H1 (cell line): ENCODE measurements around the gene RIPPLY2. TPM values are rescaled to one million over a fixed set of nuclear protein-coding genes. Genes with fewer than 3 reads are reported as not detected.

Experiments used
- CTCF ChIA-PET: fragments of 300-600 bp; sonication (Branson Sonifier 250); formaldehyde crosslinking; loops from one replicate; lab custom pipeline; 2021; ENCODE audit not compliant: partially characterized antibody; lab: Charles Lee
- POLR2A ChIA-PET: fragments of 300-600 bp; sonication (Branson Sonifier 250); formaldehyde crosslinking; loops from one replicate; lab custom pipeline; 2021; ENCODE audit warnings: inconsistent platforms; ENCODE audit not compliant: partially characterized antibody; lab: Charles Lee
- DNase-seq, 2 experiments: peaks; one replicate each; pipeline versions ENCODE4 v3.0.0 to v3.0.0-alpha.2; 2010 to 2022; ENCODE audit warnings: low spot score in 2 of 2, low read depth in 1 of 2, mixed read lengths in 1 of 2
- FAIRE-seq: peaks from 2 replicates; lab custom pipeline; 2011; peaks lifted over from hg19 to GRCh38; lab: Jason Lieb, UNC
- H2AFZ ChIP-seq: 2 replicates; pipeline ENCODE4 v1.8.1; 2012; ENCODE audit warnings: low read length, inconsistent platforms
- H2AK5ac ChIP-seq: 2 replicates; pipeline ENCODE4 v1.6.1; 2013; ENCODE audit warnings: low read depth, low read length
- H2BK120ac ChIP-seq: replicated peaks from 2 replicates; pipeline ENCODE3; 2013; ENCODE audit warnings: low read depth, low read length, inconsistent platforms
- H2BK12ac ChIP-seq: 2 replicates; pipeline ENCODE4 v1.6.1; 2013; ENCODE audit warnings: low read depth, low read length
- H2BK15ac ChIP-seq: 2 replicates; pipeline ENCODE4 v1.6.1; 2013; ENCODE audit warnings: low read length
- H2BK20ac ChIP-seq: 2 replicates; pipeline ENCODE4 v1.6.1; 2013; ENCODE audit warnings: low read length
- H2BK5ac ChIP-seq: 2 replicates; pipeline ENCODE4 v1.6.1; 2013; ENCODE audit warnings: low read depth, low read length
- H3K14ac ChIP-seq: 2 replicates; pipeline ENCODE4 v1.6.1; 2013; ENCODE audit warnings: inconsistent platforms; ENCODE audit not compliant: insufficient read length
- H3K18ac ChIP-seq: 2 replicates; pipeline ENCODE4 v1.6.1; 2013; ENCODE audit warnings: low read length; ENCODE audit errors: extremely low read depth
- H3K23ac ChIP-seq: 2 replicates; pipeline ENCODE4 v1.6.1; 2013; ENCODE audit warnings: inconsistent platforms; ENCODE audit not compliant: insufficient read length
- H3K23me2 ChIP-seq: 2 replicates; pipeline ENCODE4 v1.6.1; 2013; ENCODE audit warnings: low read depth, low read length
- H3K27ac ChIP-seq: 2 replicates; pipeline ENCODE4 v1.6.1; 2011; ENCODE audit warnings: low read depth, low read length, inconsistent platforms
- H3K27me3 ChIP-seq, 4 experiments: replicated peaks in 1 of 4; 1 replicate in 1 of 4; 2 replicates in 3 of 4; pipeline versions ENCODE4 v1.6.1 to v1.8.1; 2011 to 2013; ENCODE audit warnings: low read length in 3 of 4, mild to moderate bottlenecking in 3 of 4, inconsistent platforms in 2 of 4, mixed read lengths in 2 of 4, moderate library complexity in 1 of 4; ENCODE audit not compliant: control insufficient read depth in 3 of 4, insufficient read depth in 3 of 4; ENCODE audit errors: extremely low read depth in 1 of 4
- H3K36me3 ChIP-seq, 4 experiments: 2 replicates each; pipeline versions ENCODE4 v1.6.1 to v1.8.1; 2011 to 2013; ENCODE audit warnings: mild to moderate bottlenecking in 4 of 4, low read length in 3 of 4, moderate library complexity in 2 of 4, control low read depth in 1 of 4, inconsistent platforms in 1 of 4; ENCODE audit not compliant: insufficient read depth in 4 of 4, control insufficient read depth in 2 of 4
- H3K4ac ChIP-seq: replicated peaks from 2 replicates; pipeline ENCODE3; 2013; ENCODE audit warnings: low read length, low read depth, mixed read lengths, inconsistent platforms; ENCODE audit not compliant: insufficient read length
- H3K4me1 ChIP-seq, 4 experiments: replicated peaks in 1 of 4; 1 replicate in 1 of 4; 2 replicates in 3 of 4; pipeline versions ENCODE4 v1.6.1 to v1.8.1; 2011 to 2013; ENCODE audit warnings: low read length in 3 of 4, inconsistent platforms in 2 of 4, mixed read lengths in 1 of 4; ENCODE audit not compliant: insufficient read depth in 4 of 4, control insufficient read depth in 3 of 4
- H3K4me2 ChIP-seq, 2 experiments: 2 replicates each; pipeline versions ENCODE4 v1.6.1 to v1.8.1; 2011 to 2013; ENCODE audit warnings: low read depth in 2 of 2, low read length in 2 of 2, control low read depth in 1 of 2, inconsistent platforms in 1 of 2, mild to moderate bottlenecking in 1 of 2; ENCODE audit not compliant: insufficient read depth in 1 of 2
- H3K4me3 ChIP-seq, 4 experiments: fragments of 200-600, 300-600 bp in 1 of 4; sonication (generic), shearing (Covaris generic), sonication (Bioruptor Twin) in 1 of 4; 2 replicates each; pipeline versions ENCODE4 v1.5.1 to v1.8.1; 2011 to 2016; ENCODE audit warnings: low read length in 4 of 4, low read depth in 3 of 4, control low read depth in 2 of 4, inconsistent platforms in 2 of 4, mild to moderate bottlenecking in 2 of 4, mixed read lengths in 1 of 4, moderate library complexity in 1 of 4; ENCODE audit not compliant: insufficient read depth in 2 of 4; ENCODE audit errors: extremely low read depth in 1 of 4
- H3K56ac ChIP-seq: replicated peaks from 2 replicates; pipeline ENCODE3; 2013; ENCODE audit warnings: low read depth, mild to moderate bottlenecking, mixed read lengths, low read length, inconsistent platforms; ENCODE audit not compliant: insufficient read length
- H3K79me1 ChIP-seq: 2 replicates; pipeline ENCODE4 v1.6.1; 2013; ENCODE audit warnings: low read depth, low read length, control low read depth
- H3K79me2 ChIP-seq, 2 experiments: 2 replicates each; pipeline versions ENCODE4 v1.6.1 to v1.8.1; 2012 to 2013; ENCODE audit warnings: low read length in 2 of 2, mild to moderate bottlenecking in 2 of 2, inconsistent platforms in 1 of 2; ENCODE audit not compliant: insufficient read depth in 2 of 2, control insufficient read depth in 1 of 2
- H3K9ac ChIP-seq, 4 experiments: replicated peaks in 1 of 4; 1 replicate in 1 of 4; 2 replicates in 3 of 4; pipeline versions ENCODE4 v1.6.1 to v1.8.1; 2011 to 2013; ENCODE audit warnings: low read depth in 3 of 4, low read length in 3 of 4, control low read depth in 2 of 4, mild to moderate bottlenecking in 2 of 4, moderate library complexity in 2 of 4, inconsistent platforms in 1 of 4; ENCODE audit errors: extremely low read depth in 1 of 4
- H3K9me3 ChIP-seq, 2 experiments: 2 replicates each; pipeline versions ENCODE4 v1.6.1 to v1.8.1; 2012 to 2013; ENCODE audit warnings: mild to moderate bottlenecking in 2 of 2, moderate library complexity in 2 of 2, control low read depth in 1 of 2, inconsistent platforms in 1 of 2, low read depth in 1 of 2, low read length in 1 of 2, mixed read lengths in 1 of 2; ENCODE audit not compliant: insufficient read depth in 2 of 2
- H4K20me1 ChIP-seq, 2 experiments: replicated peaks in 1 of 2; 2 replicates each; pipeline versions ENCODE3 to v1.8.1; 2011 to 2013; ENCODE audit warnings: inconsistent platforms in 2 of 2, low read length in 2 of 2, mild to moderate bottlenecking in 1 of 2; ENCODE audit not compliant: insufficient read depth in 2 of 2, control insufficient read depth in 1 of 2
- H4K5ac ChIP-seq: 2 replicates; pipeline ENCODE4 v1.6.1; 2013; ENCODE audit warnings: low read length, low read depth, mixed read lengths, inconsistent platforms; ENCODE audit not compliant: insufficient read length
- H4K8ac ChIP-seq: 2 replicates; pipeline ENCODE4 v1.8.0; 2013; ENCODE audit warnings: mild to moderate bottlenecking, moderate library complexity, low read length, inconsistent platforms; ENCODE audit not compliant: insufficient read depth; ENCODE audit errors: extremely low read depth
- H4K91ac ChIP-seq: replicated peaks from 2 replicates; pipeline ENCODE3; 2013; ENCODE audit warnings: low read length, mixed read lengths, inconsistent platforms; ENCODE audit not compliant: insufficient read length
- GTF2F1 ChIP-seq: IDR thresholded peaks from 2 replicates; pipeline ENCODE4 v1.6.1; 2012; ENCODE audit warnings: low read depth, low read length, improper control_type of control experiment, borderline replicate concordance
- JUND ChIP-seq: IDR thresholded peaks from 2 replicates; pipeline ENCODE4 v1.6.1; 2011; ENCODE audit warnings: mild to moderate bottlenecking, improper control_type of control experiment, low read length
- MAFK ChIP-seq: IDR thresholded peaks from 2 replicates; pipeline ENCODE4 v1.6.1; 2012; ENCODE audit warnings: low read depth, mild to moderate bottlenecking, improper control_type of control experiment, low read length
- NANOG ChIP-seq: IDR thresholded peaks from 2 replicates; pipeline ENCODE4 v1.6.1; 2011; ENCODE audit warnings: low read length, low read depth, mild to moderate bottlenecking, inconsistent platforms; ENCODE audit not compliant: insufficient read depth, poor library complexity, severe bottlenecking
- PHF8 ChIP-seq: fragments of 200-600 bp; sonication (generic); conservative IDR thresholded peaks from 2 replicates; pipeline ENCODE4 v1.7.1; 2012; ENCODE audit warnings: low read depth, mild to moderate bottlenecking, inconsistent platforms, low read length, moderate library complexity
- POLR2AphosphoS5 ChIP-seq: IDR thresholded peaks from 2 replicates; pipeline ENCODE4 v1.6.1; 2011; ENCODE audit warnings: low read depth, low read length
- SAP30 ChIP-seq: fragments of 300-600 bp; sonication (generic); IDR thresholded peaks from 2 replicates; pipeline ENCODE4 v1.7.1; 2012; ENCODE audit warnings: low read length, moderate library complexity, mild to moderate bottlenecking, inconsistent platforms; ENCODE audit not compliant: insufficient read depth, insufficient replicate concordance
- SP1 ChIP-seq: IDR thresholded peaks from 2 replicates; pipeline ENCODE4 v1.6.1; 2011; ENCODE audit warnings: low read depth, low read length
- SP4 ChIP-seq: IDR thresholded peaks from 2 replicates; pipeline ENCODE4 v1.6.1; 2012; ENCODE audit warnings: low read length, inconsistent platforms
- USF2 ChIP-seq: IDR thresholded peaks from 2 replicates; pipeline ENCODE4 v1.6.1; 2011; ENCODE audit warnings: low read length, improper control_type of control experiment
- ZNF274 ChIP-seq: IDR thresholded peaks from 2 replicates; pipeline ENCODE4 v1.7.0; 2012; ENCODE audit warnings: low read length, borderline replicate concordance; ENCODE audit errors: extremely low read depth
- WGBS, 2 experiments: shearing (Covaris generic) in 1 of 2; methylation state at CpG; one replicate each; pipeline versions ENCODE4 v1.1.6 to v1.1.7; 2013 to 2015; ENCODE audit warnings: low lambda C conversion rate in 2 of 2, mixed read lengths in 2 of 2, inconsistent platforms in 1 of 2, low coverage in 1 of 2, missing lambda C conversion rate in 1 of 2; ENCODE audit not compliant: insufficient replicate concordance in 2 of 2, insufficient coverage in 1 of 2, insufficient read length in 1 of 2; ENCODE audit errors: extremely low coverage in 1 of 2, missing lambda C conversion rate in 1 of 2; 5-methylcytosine and 5-hydroxymethylcytosine counted together
- polyA plus RNA-seq, 7 experiments: library from polyadenylated mRNA; depleted of rRNA in 3 of 7; stranded (reverse) in 5 of 7; unstranded in 2 of 7; fragments of >200 nt in 5 of 7; fragments of 200-250 nt in 2 of 7; gene quantifications; 1 replicate in 5 of 7; 2 replicates in 1 of 7; 4 replicates in 1 of 7; pipeline versions ENCODE4 v1.2.1 to v1.2.3, GENCODE V29; 2011 to 2013; ENCODE audit warnings: missing spikeins in 2 of 7, mixed read lengths in 2 of 7
- total RNA-seq: library from RNA; stranded (reverse); fragmentation: NEBNext Ultra II Directional; extraction: Animal tissue kit (Norgen Biotek cat#: 25700); gene quantifications from 2 replicates; pipeline ENCODE4 v1.2.1, GENCODE V29; 2021

RIPPLY2 gene
- total and polyA plus RNA-seq, 2 of the 8 experiments (the other 6 are each of a cell fraction or from before 2014, with no cell fraction given), result 0.74 to 1.5 TPM

- H3K9ac ChIP-seq, result no peak overlapping the region
- no peaks in the 10 kb centered on the region for H3K23me2 ChIP-seq
- no peak overlapping the region for H2AK5ac ChIP-seq
- FAIRE-seq (no peak), DNase-seq (no peak)
- H3K9me3 ChIP-seq, result no peaks in the 10 kb centered on the region
- WGBS, 2 experiments, result 82% methylated on average over 3 of the region's 3 CpGs; no CpG with 5 or more reads in 1 of the 2 experiments
- POLR2A ChIA-PET, result no interaction called here
- CTCF ChIA-PET, result interaction anchor here (0.7 kb wide), 1 partner anchor 152 kb away, joined by 4 read pairs; no protein-coding TSS in a partner anchor
- no peaks in the 10 kb centered on the region for H3K36me3 ChIP-seq
- H3K4me1 ChIP-seq, result no peaks in the 10 kb centered on the region
- H3K79me1 ChIP-seq, result no peaks in the 10 kb centered on the region
- H3K18ac ChIP-seq, result no peak overlapping the region
- H3K79me2 ChIP-seq, result no peaks in the 10 kb centered on the region
- H3K4ac ChIP-seq, result no peak overlapping the region
- no peak overlapping the region for H2AFZ ChIP-seq
- no peak overlapping the region for H3K23ac ChIP-seq
- no peak overlapping the region for H3K14ac ChIP-seq
- H3K4me2 ChIP-seq, result no peak overlapping the region
- H2BK20ac ChIP-seq, result no peak overlapping the region
- no peak overlapping the region for H3K4me3 ChIP-seq
- H4K5ac ChIP-seq, result no peak overlapping the region
- no peak overlapping the region for H2BK15ac ChIP-seq
- H4K20me1 ChIP-seq, result no peaks in the 10 kb centered on the region
- H3K27ac ChIP-seq, result no peak overlapping the region
- H3K56ac ChIP-seq, result no peak overlapping the region
- no peak overlapping the region for H2BK5ac ChIP-seq
- no peak overlapping the region for H4K8ac ChIP-seq
- H3K27me3 ChIP-seq, result no peaks in the 10 kb centered on the region
- H2BK120ac ChIP-seq, result no peak overlapping the region
- H4K91ac ChIP-seq, result no peak overlapping the region
- no peak overlapping the region for H2BK12ac ChIP-seq
- TF ChIP-seq NANOG, result no peak
- TF ChIP-seq ZNF274, result no peak
- no peak for TF ChIP-seq MAFK
- no peak for TF ChIP-seq SAP30
- no peak for TF ChIP-seq POLR2AphosphoS5
- no peak for TF ChIP-seq GTF2F1
- TF ChIP-seq JUND, result no peak
- no peak for TF ChIP-seq USF2
- TF ChIP-seq PHF8, result no peak
- no peak for TF ChIP-seq SP4
- TF ChIP-seq SP1, result no peak
Measured at GRCh38 chr6:83808926-83809325, 44.2 kb upstream of the RIPPLY2 start.
